Activated CD8-positive, alpha-beta T cell treated with anti-CD3 and anti-CD28 coated beads for 36 hours (primary cell): Measurements from ENCODE around the gene FUT8. TPM values are rescaled to one million over a fixed set of nuclear protein-coding genes. Genes with fewer than 3 reads are reported as not detected.

Experiments
- ATAC-seq: fragments of 200-7000 bp; cut with Tn5 transposase; one replicate; pipeline ENCODE4 v1.10.0; 2021; ENCODE audit warnings: mild to moderate bottlenecking, moderate library complexity
- CTCF ChIA-PET: fragments of 350-600 bp; sonication (Branson Sonifier 250); formaldehyde crosslinking; loops from one replicate; lab custom pipeline; 2021; ENCODE audit warnings: antibody characterized with exemption; lab: Charles Lee
- POLR2A ChIA-PET: fragments of 350-600 bp; sonication (Branson Sonifier 250); formaldehyde crosslinking; loops from one replicate; lab custom pipeline; 2021; ENCODE audit warnings: antibody characterized with exemption; lab: Charles Lee
- DNase-seq: peaks from one replicate; pipeline ENCODE4 v3.0.0-alpha.2; 2020
- H3K27ac Mint-ChIP-seq: one replicate; pipeline ENCODE4 v1.8.0; 2021; ENCODE audit warnings: mild to moderate bottlenecking, mixed read lengths
- H3K27me3 Mint-ChIP-seq: one replicate; pipeline ENCODE4 v1.8.0; 2021; ENCODE audit warnings: mixed read lengths
- H3K36me3 Mint-ChIP-seq: one replicate; pipeline ENCODE4 v1.8.0; 2021; ENCODE audit warnings: low read depth, mixed read lengths
- H3K4me1 Mint-ChIP-seq: one replicate; pipeline ENCODE4 v1.8.0; 2021; ENCODE audit warnings: low read depth, mixed read lengths
- H3K4me3 Mint-ChIP-seq: one replicate; pipeline ENCODE4 v1.8.0; 2021; ENCODE audit warnings: mild to moderate bottlenecking, moderate library complexity, mixed read lengths
- H3K9me3 Mint-ChIP-seq: one replicate; pipeline ENCODE4 v1.8.0; 2021; ENCODE audit warnings: mixed read lengths
- CTCF ChIP-seq: fragments of 200-600 bp; IDR thresholded peaks from one replicate; pipeline ENCODE4 v1.8.0; 2022; ENCODE audit warnings: antibody characterized with exemption, mild to moderate bottlenecking
- intact Hi-C: fragments of 100-400 bp; cut with micrococcal nuclease; formaldehyde crosslinking; loops from one replicate; pipeline ENCODE4 v1.10.0; 2022
- total RNA-seq, 2 experiments: library from RNA; stranded (reverse); gene quantifications; one replicate each; pipeline ENCODE4 v1.2.3, GENCODE V29; 2021

The FUT8 gene
- total RNA-seq, 2 experiments from 2014 or later: 55.7 to 61.0 TPM

- ATAC-seq (no peak), DNase-seq (no peak)
- H3K4me3 Mint-ChIP-seq: no peak overlapping the region
- H3K9me3 Mint-ChIP-seq: no peaks in the 10 kb centered on the region
- H3K4me1 Mint-ChIP-seq: no peaks in the 10 kb centered on the region
- no peak overlapping the region for H3K27ac Mint-ChIP-seq
- ChIA-PET POLR2A (no interaction called here), CTCF (no interaction called here)
- no peaks in the 10 kb centered on the region for H3K36me3 Mint-ChIP-seq
- intact Hi-C loops: no loop called here
- TF ChIP-seq CTCF: no peak
- peaks cover 1% of the 10 kb centered on the region for H3K27me3 Mint-ChIP-seq
These were observed 358.7 kb downstream of the FUT8 start for GRCh38 chr14:65771271-65771670.

DNA sequence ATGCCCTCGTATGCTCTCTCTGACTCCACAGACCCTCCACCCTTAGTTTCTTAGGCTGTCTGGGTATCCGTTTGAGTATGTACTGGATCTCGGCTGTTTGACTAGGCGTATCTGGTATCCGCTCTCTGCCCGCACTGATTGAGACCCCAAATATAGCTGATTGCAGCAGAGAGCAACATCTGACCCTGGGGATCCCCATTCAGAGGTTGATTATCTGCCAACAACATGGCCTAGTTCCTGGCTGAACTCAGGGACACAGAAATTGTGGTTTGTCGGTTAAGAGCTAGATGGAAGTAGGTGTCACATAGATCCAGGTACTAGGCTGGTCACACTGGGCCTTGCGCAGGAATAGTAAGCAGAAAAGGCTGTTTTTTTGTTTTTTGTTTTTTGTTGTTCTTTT, 359.9 kb downstream of the FUT8 start:
- CTCF ChIA-PET: interaction anchor here (0.7 kb wide), 1 partner anchor 325 kb away, joined by 3 read pairs; no protein-coding TSS in a partner anchor
- H3K4me1 Mint-ChIP-seq: no peaks in the 10 kb centered on the region
- DNase-seq (no peak), ATAC-seq (no peak)
- no peak overlapping the region for H3K27ac Mint-ChIP-seq
- H3K27me3 Mint-ChIP-seq: no peaks in the 10 kb centered on the region
- H3K4me3 Mint-ChIP-seq: no peak overlapping the region
- POLR2A ChIA-PET: interaction anchor here (0.5 kb wide), 1 partner anchor 629 kb away, joined by 3 read pairs; no protein-coding TSS in a partner anchor
- intact Hi-C loops: no loop called here
- no peak for TF ChIP-seq CTCF
- no peaks in the 10 kb centered on the region for H3K36me3 Mint-ChIP-seq
- H3K9me3 Mint-ChIP-seq: no peaks in the 10 kb centered on the region

- POLR2A ChIA-PET: no interaction called here
- TF ChIP-seq CTCF: no peak
- CTCF ChIA-PET: interaction anchor here (0.7 to 1.3 kb wide), 2 partner anchors 52 to 325 kb away, joined by 3 to 4 read pairs; no protein-coding TSS in a partner anchor
These were observed 360.5 kb downstream of the FUT8 start for GRCh38 chr14:65772921-65773574.

DNA sequence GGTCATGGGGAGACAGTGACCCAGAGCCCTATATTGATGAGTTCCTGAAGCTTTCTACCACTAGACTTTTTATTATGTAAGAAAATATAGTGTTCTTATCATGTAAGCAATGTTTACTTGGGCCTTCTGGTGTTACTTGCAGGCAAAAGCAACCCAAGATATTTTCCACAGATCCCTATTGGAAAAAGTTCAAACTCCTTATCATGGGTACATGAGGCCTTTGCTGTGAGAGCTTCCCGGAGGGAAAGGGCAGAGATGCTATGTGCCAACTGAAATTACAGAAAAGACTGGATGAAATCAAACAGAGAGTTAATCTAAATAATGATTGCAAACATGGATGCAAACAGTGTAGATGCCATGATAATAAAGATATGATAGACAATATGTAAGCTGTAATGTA, 361.5 kb downstream of the FUT8 start:
- H3K27me3 Mint-ChIP-seq: no peaks in the 10 kb centered on the region
- H3K36me3 Mint-ChIP-seq: no peaks in the 10 kb centered on the region
- no peaks in the 10 kb centered on the region for H3K9me3 Mint-ChIP-seq
- ChIA-PET POLR2A (interaction anchor here (0.6 to 0.9 kb wide), 2 partner anchors 18 to 135 kb away, joined by 3 to 4 read pairs; no protein-coding TSS in a partner anchor), CTCF (interaction anchor here (1.0 to 1.3 kb wide), 3 partner anchors 13 to 186 kb away, joined by 3 to 4 read pairs (median 3); no protein-coding TSS in a partner anchor)
- no peak overlapping the region for H3K4me3 Mint-ChIP-seq
- H3K27ac Mint-ChIP-seq: no peak overlapping the region
- ATAC-seq (no peak), DNase-seq (no peak)
- no peaks in the 10 kb centered on the region for H3K4me1 Mint-ChIP-seq
- intact Hi-C loops: no loop called here
- TF ChIP-seq CTCF: no peak

More at GRCh38 chr14:65772921-65773574, 360.5 kb downstream of the FUT8 start:
- Mint-ChIP-seq H3K4me3 (no peak overlapping the region), H3K4me1 (no peaks in the 10 kb centered on the region), H3K9me3 (no peaks in the 10 kb centered on the region), H3K27me3 (no peaks in the 10 kb centered on the region), H3K36me3 (no peaks in the 10 kb centered on the region), H3K27ac (no peak overlapping the region)
- intact Hi-C loops: no loop called here
- DNase-seq (no peak), ATAC-seq (no peak)

DNA sequence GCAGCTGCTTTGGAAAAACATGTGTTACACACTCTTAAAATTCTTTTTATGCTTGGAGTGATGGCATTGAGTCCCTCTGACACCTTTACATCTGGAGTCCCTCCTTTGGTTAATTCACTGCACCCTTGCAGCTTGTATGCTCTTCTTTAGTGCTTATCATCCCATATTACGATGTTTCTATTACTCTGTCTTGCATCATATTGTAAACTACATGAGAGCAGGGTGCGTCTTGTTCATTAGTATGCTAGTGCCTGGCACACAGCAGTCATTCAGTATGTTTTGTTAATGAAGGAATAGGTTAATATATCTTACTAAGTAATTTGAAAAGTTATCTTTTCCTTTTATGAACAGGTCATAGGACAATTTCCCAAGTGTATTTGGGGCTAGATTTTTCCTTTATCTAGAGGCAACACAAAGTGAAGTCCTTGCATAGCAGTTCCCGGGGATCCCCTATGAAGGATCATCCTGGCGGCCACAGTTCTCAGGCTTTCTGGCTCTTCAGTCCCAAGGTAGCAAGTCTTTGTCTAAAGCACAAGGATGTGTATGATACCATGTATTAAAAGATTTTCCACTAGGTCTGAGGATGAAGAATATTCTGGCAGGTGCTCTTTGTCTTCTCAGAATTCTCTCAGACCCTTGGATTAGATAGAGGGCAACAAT, 363.8 kb downstream of the FUT8 start:
- POLR2A ChIA-PET: interaction anchor here (0.6 kb wide), 1 partner anchor 307 kb away, joined by 3 read pairs; no protein-coding TSS in a partner anchor
- ATAC-seq: no peak

More for the DNA sequence above, 363.8 kb downstream of the FUT8 start:
- CTCF ChIA-PET: no interaction called here
- Mint-ChIP-seq H3K9me3 (no peaks in the 10 kb centered on the region), H3K4me1 (no peaks in the 10 kb centered on the region), H3K27ac (no peak overlapping the region), H3K36me3 (no peaks in the 10 kb centered on the region), H3K4me3 (no peak overlapping the region), H3K27me3 (no peaks in the 10 kb centered on the region)
- no peak for TF ChIP-seq CTCF
- intact Hi-C loops: no loop called here
- no peak for DNase-seq
